IMR-90 (cell line): Measurements from ENCODE around the gene GGCT. TPM values are rescaled to one million over a fixed set of nuclear protein-coding genes. Genes with fewer than 3 reads are reported as not detected.

ENCODE experiments used
- ATAC-seq: fragments of 200-7000 bp; cut with Tn5 transposase; 2 replicates; pipeline ENCODE4 v1.9.1; 2020; ENCODE audit warnings: low read depth, mild to moderate bottlenecking, moderate library complexity
- BruUV-seq: library from RNA; stranded (reverse); fragments of 400-500 nt; replicated peaks from 2 replicates; lab custom pipeline; 2021; lab: Mats Ljungman, UMichigan
- CTCF ChIA-PET: fragments of 300-600 bp; formaldehyde crosslinking; extraction: SDS; loops from one replicate; lab custom pipeline; 2021; ENCODE audit warnings: antibody characterized with exemption; lab: Yijun Ruan, JAX
- POLR2A ChIA-PET: fragments of 300-600 bp; sonication (Branson Sonifier 250); formaldehyde crosslinking; loops from one replicate; lab custom pipeline; 2022; ENCODE audit warnings: antibody characterized with exemption; ENCODE audit not compliant: unreplicated experiment; lab: Charles Lee
- DNase-seq: peaks from one replicate; pipeline ENCODE4 v3.0.0; 2013
- H2AFZ ChIP-seq: replicated peaks from 2 replicates; pipeline ENCODE3; 2013; ENCODE audit warnings: low read length, mild to moderate bottlenecking; ENCODE audit not compliant: poor library complexity
- H2AK5ac ChIP-seq: 2 replicates; pipeline ENCODE4 v1.6.1; 2013; ENCODE audit warnings: low read depth, low read length, inconsistent platforms
- H2AK9ac ChIP-seq: replicated peaks from 2 replicates; pipeline ENCODE3; 2013; ENCODE audit warnings: mild to moderate bottlenecking, low read depth, low read length, moderate library complexity; ENCODE audit not compliant: poor library complexity
- H2BK120ac ChIP-seq: 2 replicates; pipeline ENCODE4 v1.6.1; 2013; ENCODE audit warnings: low read depth, low read length, inconsistent platforms
- H2BK15ac ChIP-seq: 3 replicates; pipeline ENCODE4 v1.6.1; 2013; ENCODE audit warnings: low read depth, low read length, inconsistent platforms
- H2BK20ac ChIP-seq: 2 replicates; pipeline ENCODE4 v1.6.1; 2013; ENCODE audit warnings: low read depth, mild to moderate bottlenecking, inconsistent platforms, low read length, moderate library complexity
- H2BK5ac ChIP-seq: 2 replicates; pipeline ENCODE4 v1.6.1; 2013; ENCODE audit warnings: mild to moderate bottlenecking, low read depth, low read length, inconsistent platforms; ENCODE audit not compliant: poor library complexity, severe bottlenecking
- H3K14ac ChIP-seq: replicated peaks from 2 replicates; pipeline ENCODE4 v1.6.1; 2013; ENCODE audit warnings: low read depth, low read length, inconsistent platforms
- H3K18ac ChIP-seq: 2 replicates; pipeline ENCODE4 v1.6.1; 2013; ENCODE audit warnings: low read depth, low read length, control low read depth
- H3K23ac ChIP-seq: 2 replicates; pipeline ENCODE4 v1.6.1; 2013; ENCODE audit warnings: low read depth, low read length, inconsistent platforms
- H3K27ac ChIP-seq: 2 replicates; pipeline ENCODE4 v1.5.1; 2013; ENCODE audit warnings: mild to moderate bottlenecking, control low read depth, low read length; ENCODE audit not compliant: insufficient read depth
- H3K27me3 ChIP-seq: 2 replicates; pipeline ENCODE4 v1.6.1; 2013; ENCODE audit warnings: low read length; ENCODE audit not compliant: control insufficient read depth, insufficient read depth
- H3K36me3 ChIP-seq: 2 replicates; pipeline ENCODE4 v1.6.1; 2013; ENCODE audit warnings: low read length, mixed read lengths; ENCODE audit not compliant: control insufficient read depth, insufficient read depth
- H3K4ac ChIP-seq: 2 replicates; pipeline ENCODE4 v1.6.1; 2013; ENCODE audit warnings: low read depth, low read length, inconsistent platforms
- H3K4me1 ChIP-seq: 2 replicates; pipeline ENCODE4 v1.6.1; 2013; ENCODE audit warnings: low read length, mixed read lengths; ENCODE audit not compliant: control insufficient read depth, insufficient read depth
- H3K4me2 ChIP-seq: 2 replicates; pipeline ENCODE4 v1.6.1; 2013; ENCODE audit warnings: low read depth, mild to moderate bottlenecking, control low read depth, low read length, moderate library complexity
- H3K4me3 ChIP-seq: 2 replicates; pipeline ENCODE4 v1.5.1; 2013; ENCODE audit warnings: low read depth, mild to moderate bottlenecking, control low read depth, low read length, moderate library complexity; ENCODE audit not compliant: insufficient read depth
- H3K56ac ChIP-seq: 2 replicates; pipeline ENCODE4 v1.6.1; 2013; ENCODE audit warnings: low read length, inconsistent platforms; ENCODE audit not compliant: insufficient read depth; ENCODE audit errors: extremely low read depth
- H3K79me1 ChIP-seq, 2 experiments: 2 replicates each; pipeline ENCODE4 v1.6.1; 2013; ENCODE audit warnings: low read length in 2 of 2, inconsistent platforms in 1 of 2, low read depth in 1 of 2
- H3K9ac ChIP-seq: 2 replicates; pipeline ENCODE4 v1.6.1; 2013; ENCODE audit warnings: low read depth, low read length, control low read depth
- H3K9me1 ChIP-seq: 2 replicates; pipeline ENCODE4 v1.6.1; 2013; ENCODE audit warnings: low read length, inconsistent platforms; ENCODE audit not compliant: insufficient read depth
- H3K9me3 ChIP-seq: 2 replicates; pipeline ENCODE4 v1.6.1; 2013; ENCODE audit warnings: low read length; ENCODE audit not compliant: control insufficient read depth, insufficient read depth
- H4K20me1 ChIP-seq: 2 replicates; pipeline ENCODE4 v1.6.1; 2013; ENCODE audit warnings: low read length, inconsistent platforms; ENCODE audit not compliant: insufficient read depth
- H4K5ac ChIP-seq: 2 replicates; pipeline ENCODE4 v1.6.1; 2013; ENCODE audit warnings: mild to moderate bottlenecking, low read depth, low read length, control low read depth
- H4K8ac ChIP-seq, 2 experiments: 2 replicates each; pipeline ENCODE4 v1.6.1; 2013; ENCODE audit warnings: low read depth in 2 of 2, low read length in 2 of 2, control low read depth in 1 of 2, inconsistent platforms in 1 of 2
- H4K91ac ChIP-seq: 2 replicates; pipeline ENCODE4 v1.6.1; 2013; ENCODE audit warnings: low read depth, low read length, inconsistent platforms; ENCODE audit not compliant: insufficient read depth
- BHLHE40 ChIP-seq: fragments of 150-350 bp; IDR thresholded peaks from 2 replicates; pipeline ENCODE4 v1.6.1; 2016; ENCODE audit warnings: mild to moderate bottlenecking, low read depth, low read length
- CEBPB ChIP-seq: IDR thresholded peaks from 2 replicates; pipeline ENCODE4 v1.6.1; 2012; ENCODE audit warnings: low read depth, low read length, improper control_type of control experiment
- CHD1 ChIP-seq: IDR thresholded peaks from 2 replicates; pipeline ENCODE4 v1.6.1; 2012; ENCODE audit warnings: low read depth, low read length, improper control_type of control experiment
- CTCF ChIP-seq: conservative IDR thresholded peaks from 2 replicates; pipeline ENCODE4 v1.5.1; 2012; ENCODE audit warnings: mild to moderate bottlenecking, low read depth, low read length, improper control_type of control experiment
- ELK1 ChIP-seq: fragments of 150-350 bp; IDR thresholded peaks from 2 replicates; pipeline ENCODE4 v1.6.1; 2016; ENCODE audit warnings: low read depth, mild to moderate bottlenecking, low read length, moderate library complexity, borderline replicate concordance
- FOS ChIP-seq: fragments of 150-350 bp; IDR thresholded peaks from 2 replicates; pipeline ENCODE4 v1.6.1; 2016; ENCODE audit warnings: low read depth, low read length
- MAFK ChIP-seq: IDR thresholded peaks from 2 replicates; pipeline ENCODE4 v1.6.1; 2012; ENCODE audit warnings: low read depth, low read length, improper control_type of control experiment
- MAZ ChIP-seq: IDR thresholded peaks from 2 replicates; pipeline ENCODE4 v1.6.1; 2012; ENCODE audit warnings: low read depth, mild to moderate bottlenecking, low read length, improper control_type of control experiment, moderate library complexity, borderline replicate concordance
- MXI1 ChIP-seq: IDR thresholded peaks from 2 replicates; pipeline ENCODE4 v1.6.1; 2012; ENCODE audit warnings: low read depth, mild to moderate bottlenecking, low read length, moderate library complexity, borderline replicate concordance
- NFE2L2 ChIP-seq: fragments of 150-350 bp; IDR thresholded peaks from 2 replicates; pipeline ENCODE4 v1.6.1; 2016; ENCODE audit warnings: low read depth, mild to moderate bottlenecking, low read length
- POLR2A ChIP-seq: IDR thresholded peaks from 2 replicates; pipeline ENCODE4 v1.6.1; 2012; ENCODE audit warnings: mild to moderate bottlenecking, low read depth, low read length
- RAD21 ChIP-seq: IDR thresholded peaks from 2 replicates; pipeline ENCODE4 v1.6.1; 2012; ENCODE audit warnings: low read length, improper control_type of control experiment
- RCOR1 ChIP-seq: IDR thresholded peaks from 2 replicates; pipeline ENCODE4 v1.6.1; 2012; ENCODE audit warnings: mild to moderate bottlenecking, low read length, improper control_type of control experiment; ENCODE audit not compliant: insufficient replicate concordance
- RFX5 ChIP-seq: IDR thresholded peaks from 2 replicates; pipeline ENCODE4 v1.8.0; 2012; ENCODE audit warnings: low read depth, mild to moderate bottlenecking, low read length, moderate library complexity
- SMC3 ChIP-seq: fragments of 150-350 bp; IDR thresholded peaks from 2 replicates; pipeline ENCODE4 v1.6.1; 2016; ENCODE audit warnings: low read depth, mild to moderate bottlenecking, antibody characterized with exemption, low read length, moderate library complexity
- USF2 ChIP-seq: fragments of 150-350 bp; IDR thresholded peaks from 2 replicates; pipeline ENCODE4 v1.6.1; 2017; ENCODE audit warnings: mild to moderate bottlenecking, antibody characterized with exemption, low read length, low read depth
- WGBS, 2 experiments: methylation state at CpG; one replicate each; pipeline versions ENCODE4 v1.1.5 to v1.1.7; 2013; ENCODE audit warnings: missing lambda C conversion rate in 2 of 2; ENCODE audit not compliant: insufficient read length in 1 of 2; ENCODE audit errors: extremely low coverage in 2 of 2; 5-methylcytosine and 5-hydroxymethylcytosine counted together
- dilution Hi-C: fragments of 300-500 bp; cut with HindIII; formaldehyde crosslinking; loops from one replicate; pipeline ENCODE4 v1.14.3; 2018; ENCODE audit warnings: low sequenced_read_pairs; ENCODE audit not compliant: unreplicated experiment
- in situ Hi-C: fragments of 300-500 bp; cut with MboI; formaldehyde crosslinking; loops from 3 replicates; pipeline ENCODE4 v1.14.3; 2019; ENCODE audit warnings: low sequenced_read_pairs, inconsistent platforms, mixed read lengths
- intact Hi-C: fragments of 100-400 bp; cut with micrococcal nuclease; formaldehyde crosslinking; loops from 2 replicates; pipeline ENCODE4 v1.10.0; 2022
- polyA plus RNA-seq, 3 experiments: library from polyadenylated mRNA; depleted of rRNA; stranded (reverse); fragments of >200 nt; gene quantifications; 2 replicates each; pipeline ENCODE4 v1.2.3, GENCODE V29; 2012; ENCODE audit warnings: low replicate concordance in 1 of 3
- total RNA-seq: library from RNA; depleted of rRNA; stranded (reverse); fragments of >200 nt; gene quantifications from 2 replicates; pipeline ENCODE4 v1.2.3, GENCODE V29; 2012

The GGCT gene
- total and polyA plus RNA-seq, 2 of the 4 experiments (the other 2 are of a cell fraction) = 12.0 to 18.6 TPM

- no CpG with 5 or more reads among the region's 1 CpG for WGBS, 2 experiments
- no peak overlapping the region for H3K14ac ChIP-seq
These were observed 10.1 kb upstream of the GGCT start for GRCh38 chr7:30514776-30515175.

More at GRCh38 chr7:30514776-30515175, 10.1 kb upstream of the GGCT start:
- Histone ChIP-seq H3K9me3 (no peaks in the 10 kb centered on the region), H3K9ac (no peak overlapping the region), H3K4ac (no peak overlapping the region), H3K4me2 (no peak overlapping the region), H3K27ac (no peak overlapping the region), H3K36me3 (no peaks in the 10 kb centered on the region), H3K18ac (no peak overlapping the region), H2BK5ac (no peak overlapping the region), H4K5ac (no peak overlapping the region), H2AFZ (no peak overlapping the region), H2BK20ac (no peak overlapping the region), H3K4me3 (no peak overlapping the region), H3K23ac (no peak overlapping the region), H3K9me1 (no peaks in the 10 kb centered on the region), H2BK15ac (no peak overlapping the region), H2BK120ac (no peak overlapping the region), H2AK9ac (no peak overlapping the region), H4K8ac (no peak overlapping the region), H3K79me1 (no peaks in the 10 kb centered on the region), H3K4me1 (no peaks in the 10 kb centered on the region), H2AK5ac (no peak overlapping the region), H3K27me3 (no peaks in the 10 kb centered on the region), H4K20me1 (no peaks in the 10 kb centered on the region), H4K91ac (no peak overlapping the region), H3K56ac (no peak overlapping the region)
- ATAC-seq (no peak), DNase-seq (no peak)
- intact Hi-C loops (no loop called here), in situ Hi-C loops (no loop called here), dilution Hi-C loops (no loop called here)
- no TSS peak for BruUV-seq
- CTCF ChIA-PET = no interaction called here
- TF ChIP-seq NFE2L2 (no peak), ELK1 (no peak), BHLHE40 (no peak), CHD1 (no peak), RAD21 (no peak), RCOR1 (no peak), SMC3 (no peak), MAZ (no peak), MXI1 (no peak), CEBPB (no peak), RFX5 (no peak), MAFK (no peak), POLR2A (no peak), CTCF (no peak), USF2 (no peak), FOS (no peak)
- POLR2A ChIA-PET = no interaction called here
